K562 (cell line): ENCODE results near the gene MYO1D. TPM values are rescaled to one million over a fixed set of nuclear protein-coding genes. Genes with fewer than 3 reads are reported as not detected.
A peak's percentile ranks its signal among the peaks of the same experiment; 100 is the strongest.

ENCODE experiments used
- ATAC-seq: fragments of 200-7000 bp; cut with Tn5 transposase; 3 replicates; pipeline ENCODE4 v1.9.1; 2020; ENCODE audit warnings: moderate library complexity
- BruUV-seq: library from RNA; stranded (reverse); fragments of 400-500 nt; replicated peaks from 2 replicates; lab custom pipeline; 2021; lab: Mats Ljungman, UMichigan
- CTCF ChIA-PET: fragments of 300-600 bp; formaldehyde crosslinking; extraction: SDS; loops from one replicate; lab custom pipeline; 2021; ENCODE audit warnings: low intra/inter-chr PET ratio; lab: Yijun Ruan, JAX
- POLR2A ChIA-PET: fragments of 300-600, 350-650 bp; sonication (Branson Sonifier 250); formaldehyde crosslinking; extraction: SDS; loops from one replicate; lab custom pipeline; 2021; ENCODE audit warnings: antibody characterized with exemption, inconsistent platforms; lab: Yijun Ruan, JAX
- DNase-seq, 4 experiments: peaks; one replicate each; pipeline versions ENCODE4 v3.0.0 to v3.0.0-alpha.2; 2011 to 2018; ENCODE audit warnings: low spot score in 3 of 4, mixed read lengths in 3 of 4; ENCODE audit errors: extremely low read depth in 1 of 4
- FAIRE-seq: peaks from 2 replicates; lab custom pipeline; 2011; peaks lifted over from hg19 to GRCh38; lab: Jason Lieb, UNC
- H2AFZ ChIP-seq: 2 replicates; pipeline ENCODE4 v1.6.0; 2011; ENCODE audit warnings: low read depth, low read length, control low read depth, inconsistent platforms
- H3K27ac ChIP-seq: fragments of 200-600 bp; 3 replicates; pipeline ENCODE4 v1.8.0; 2011; ENCODE audit warnings: low read depth, mild to moderate bottlenecking, control low read depth, inconsistent platforms, low read length, moderate library complexity, mixed read lengths; ENCODE audit errors: extremely low read depth
- H3K27me3 ChIP-seq, 2 experiments: fragments of 300-600 bp in 1 of 2; 2 replicates in 1 of 2; 3 replicates in 1 of 2; pipeline versions ENCODE4 v1.6.0 to v1.8.0; 2011; ENCODE audit warnings: inconsistent platforms in 2 of 2, low read length in 2 of 2, mild to moderate bottlenecking in 1 of 2, mixed read lengths in 1 of 2, moderate library complexity in 1 of 2; ENCODE audit not compliant: control insufficient read depth in 2 of 2, insufficient read depth in 2 of 2
- H3K36me3 ChIP-seq: fragments of 300-600 bp; 3 replicates; pipeline ENCODE4 v1.8.0; 2011; ENCODE audit warnings: mild to moderate bottlenecking, low read length, inconsistent platforms; ENCODE audit not compliant: control insufficient read depth, insufficient read depth
- H3K4me1 ChIP-seq, 2 experiments: fragments of 200-600 bp in 1 of 2; replicated peaks in 1 of 2; 2 replicates in 1 of 2; 3 replicates in 1 of 2; pipeline versions ENCODE4 v1.5.1 to v1.8.0; 2011; ENCODE audit warnings: inconsistent platforms in 2 of 2, low read length in 2 of 2, mild to moderate bottlenecking in 1 of 2, mixed read lengths in 1 of 2, moderate library complexity in 1 of 2; ENCODE audit not compliant: control insufficient read depth in 2 of 2, insufficient read depth in 2 of 2
- H3K4me2 ChIP-seq: 2 replicates; pipeline ENCODE4 v1.6.1; 2011; ENCODE audit warnings: low read length, control low read depth, inconsistent platforms, mixed read lengths; ENCODE audit not compliant: insufficient read depth
- H3K4me3 ChIP-seq: fragments of 200-600 bp; sonication (generic), shearing (Covaris generic); 2 replicates; pipeline ENCODE4 v1.5.1; 2016; ENCODE audit warnings: control low read depth, inconsistent platforms
- H3K79me2 ChIP-seq: fragments of 200-600 bp; 3 replicates; pipeline ENCODE4 v1.8.0; 2011; ENCODE audit warnings: low read length, inconsistent platforms; ENCODE audit not compliant: control insufficient read depth, insufficient read depth
- H3K9ac ChIP-seq, 2 experiments: 2 replicates each; pipeline versions ENCODE4 v1.6.0 to v1.6.1; 2011; ENCODE audit warnings: low read depth in 2 of 2, low read length in 2 of 2, control low read depth in 1 of 2, inconsistent platforms in 1 of 2, mild to moderate bottlenecking in 1 of 2, mixed read lengths in 1 of 2; ENCODE audit not compliant: insufficient read depth in 1 of 2
- H3K9me1 ChIP-seq: one replicate; pipeline ENCODE4 v1.6.0; 2011; ENCODE audit warnings: inconsistent platforms, mild to moderate bottlenecking, low read length, moderate library complexity; ENCODE audit not compliant: control insufficient read depth, insufficient read depth
- H3K9me3 ChIP-seq: replicated peaks from 2 replicates; pipeline ENCODE4 v1.5.1; 2011; ENCODE audit warnings: low read depth, low read length, inconsistent platforms; ENCODE audit not compliant: control insufficient read depth, insufficient read depth
- H4K20me1 ChIP-seq: replicated peaks from 2 replicates; pipeline ENCODE4 v1.6.1; 2011; ENCODE audit warnings: low read length, inconsistent platforms, mixed read lengths; ENCODE audit not compliant: control insufficient read depth, insufficient read depth
- CCNT2 ChIP-seq: IDR thresholded peaks from 2 replicates; pipeline ENCODE4 v1.6.1; 2011; ENCODE audit warnings: borderline replicate concordance, low read depth, mild to moderate bottlenecking, moderate library complexity, mixed read lengths, low read length; ENCODE audit not compliant: insufficient read length; ENCODE audit errors: extremely low read depth
- E4F1 ChIP-seq: fragments of 250-450 bp; sonication (Bioruptor Pico); IDR thresholded peaks from 2 replicates; pipeline ENCODE4 v1.5.0; 2021; ENCODE audit warnings: mild to moderate bottlenecking, borderline replicate concordance
- GTF2A2 ChIP-seq: IDR thresholded peaks from 2 replicates; pipeline ENCODE4 v1.6.1; 2016; ENCODE audit warnings: mild to moderate bottlenecking, missing genetic modification characterization, missing compliant biosample characterization
- GTF3C2 ChIP-seq: IDR thresholded peaks from 3 replicates; pipeline ENCODE4 v1.6.1; 2011; ENCODE audit warnings: borderline replicate concordance, mild to moderate bottlenecking, moderate library complexity; ENCODE audit not compliant: insufficient read length; ENCODE audit errors: extremely low read depth
- HDAC1 ChIP-seq, 2 experiments: fragments of 450-650 bp; IDR thresholded peaks; 2 replicates each; pipeline ENCODE4 v1.6.1; 2016 to 2017; ENCODE audit warnings: inconsistent platforms in 1 of 2, mild to moderate bottlenecking in 1 of 2, moderate library complexity in 1 of 2
- HDAC8 ChIP-seq: fragments of 450-650 bp; IDR thresholded peaks from 2 replicates; pipeline ENCODE4 v1.6.1; 2016; ENCODE audit warnings: mild to moderate bottlenecking, missing genetic modification characterization, moderate library complexity, missing compliant biosample characterization
- POLR2H ChIP-seq: IDR thresholded peaks from 2 replicates; pipeline ENCODE4 v1.6.1; 2016; ENCODE audit warnings: missing genetic modification characterization, low read depth, mild to moderate bottlenecking, control low read depth, missing compliant biosample characterization, moderate library complexity
- TCFL5 ChIP-seq: fragments of 250-450 bp; sonication (Bioruptor Pico); conservative IDR thresholded peaks from 2 replicates; pipeline ENCODE4 v1.6.1; 2021; ENCODE audit warnings: mild to moderate bottlenecking, moderate library complexity, matching md5 sums
- ZNF143 ChIP-seq: sonication (generic); formaldehyde crosslinking; IDR thresholded peaks from 2 replicates; pipeline ENCODE4 v1.9.0; 2022; ENCODE audit warnings: mild to moderate bottlenecking, missing genetic modification reagents
- ZNF280A ChIP-seq: fragments of 450-650 bp; IDR thresholded peaks from 2 replicates; pipeline ENCODE4 v1.6.1; 2018; ENCODE audit warnings: mild to moderate bottlenecking, low read depth; ENCODE audit not compliant: partially characterized antibody
- ZNF282 ChIP-seq: sonication (generic); formaldehyde crosslinking; IDR thresholded peaks from 2 replicates; pipeline ENCODE4 v1.8.1; 2023; ENCODE audit warnings: missing genetic modification reagents
- ZNF384 ChIP-seq: IDR thresholded peaks from 2 replicates; pipeline ENCODE4 v1.6.1; 2012; ENCODE audit warnings: low read depth, low read length, improper control_type of control experiment
- ZNF561 ChIP-seq: fragments of 450-650 bp; formaldehyde crosslinking; conservative IDR thresholded peaks from 2 replicates; pipeline ENCODE4 v1.4.0; 2020; ENCODE audit warnings: mild to moderate bottlenecking, moderate library complexity
- WGBS: fragments of 100-300 bp; shearing (Covaris generic); methylation state at CpG from one replicate; pipeline ENCODE4 v1.1.6; 2016; ENCODE audit warnings: low coverage, mixed read lengths; ENCODE audit not compliant: insufficient coverage; ENCODE audit errors: missing lambda C conversion rate; 5-methylcytosine and 5-hydroxymethylcytosine counted together
- in situ Hi-C: fragments of 300-500 bp; cut with MboI; formaldehyde crosslinking; loops from 4 replicates; pipeline ENCODE4 v1.15.0; 2018; ENCODE audit warnings: inconsistent platforms, mixed read lengths
- intact Hi-C: fragments of 100-400 bp; cut with micrococcal nuclease; formaldehyde crosslinking; loops from 2 replicates; pipeline ENCODE4 v1.14.2; 2022
- polyA plus RNA-seq, 8 experiments: library from polyadenylated mRNA; depleted of rRNA in 4 of 8; stranded (reverse) in 5 of 8; unstranded in 3 of 8; fragments of >200 nt; fragmentation: Nextera tagmentation in 2 of 8; fragmentation: Illumina TruSeq in 1 of 8; extraction: Ambion mirVana in 2 of 8; extraction: Trizol in 1 of 8; gene quantifications; 2 replicates each; pipeline versions ENCODE4 v1.2.1 to v1.2.3, GENCODE V29; 2011 to 2014; ENCODE audit warnings: inconsistent platforms in 1 of 8, missing spikeins in 1 of 8
- total RNA-seq, 7 experiments: library from RNA; depleted of rRNA in 6 of 7; stranded (reverse); fragments of >200 nt in 6 of 7; fragmentation: Illumina TruSeq in 2 of 7; extraction: Trizol in 2 of 7; gene quantifications; 2 replicates each; pipeline versions ENCODE4 v1.2.1 to v1.2.3, GENCODE V29; 2011 to 2021; ENCODE audit warnings: low replicate concordance in 1 of 7

The MYO1D gene
- total and polyA plus RNA-seq, 9 of the 15 experiments (the other 6 are each of a cell fraction or from before 2014, with no cell fraction given) = 2.1 to 71.2 (median 45.4) TPM

GRCh38 chr17:32732296-32732642, 144.7 kb downstream of the MYO1D start (continued):
- peak; percentile 82 for TF ChIP-seq ZNF280A
- no peak for TF ChIP-seq GTF3C2
- TF ChIP-seq, all 486 proteins: peak for 4

- no peak overlapping the region for H3K9ac ChIP-seq
- peaks cover 23% of the 10 kb centered on the region for H3K36me3 ChIP-seq
- H3K27ac ChIP-seq = no peak overlapping the region
- in situ Hi-C loops = no loop called here
- BruUV-seq = no TSS peak
- H3K4me3 ChIP-seq = no peak overlapping the region
- intact Hi-C loops = no loop called here
- H4K20me1 ChIP-seq = no peaks in the 10 kb centered on the region
- peaks cover 8% of the 10 kb centered on the region; the same call in 1 of the 2 replicates for H3K9me3 ChIP-seq
- H3K27me3 ChIP-seq = no peaks in the 10 kb centered on the region
- no peaks in the 10 kb centered on the region for H3K9me1 ChIP-seq
- H3K4me1 ChIP-seq = peaks cover 2 to 5% of the 10 kb centered on the region in 2 experiments; a peak in 2 of 5 replicates
- H2AFZ ChIP-seq = no peak overlapping the region
- ChIA-PET POLR2A (interaction anchor here (0.6 kb wide), 1 partner anchor 184 kb away, joined by 3 read pairs; no protein-coding TSS in a partner anchor), CTCF (no interaction called here)
- DNase-seq (no peak), FAIRE-seq (no peak), ATAC-seq (no peak)
- no peak for TF ChIP-seq HDAC1 (IDR thresholded peaks at IDR 0.05)
- TF ChIP-seq ZNF561 (CRISPR knock-in tag) = no peak
- no peak for TF ChIP-seq ZNF384
- no peak for TF ChIP-seq POLR2H
- TF ChIP-seq ZNF282 (CRISPR knock-in tag) = no peak
- TF ChIP-seq HDAC8 (tag) = no peak
- TF ChIP-seq ZNF143 = no peak
- no peak for TF ChIP-seq GTF2A2 (tag)
- TF ChIP-seq E4F1 (CRISPR knock-in tag) = no peak
- TF ChIP-seq CCNT2 = no peak
- TF ChIP-seq TCFL5 (CRISPR knock-in tag) = no peak
- WGBS = 85% methylated on average over 12 of the region's 13 CpGs
- H3K4me2 ChIP-seq = no peak overlapping the region
- H3K79me2 ChIP-seq = no peaks in the 10 kb centered on the region
These were observed 145.2 kb downstream of the MYO1D start for GRCh38 chr17:32731556-32732295.
